H1 (cell line): ENCODE measurements around the gene ASB8. TPM values are rescaled to one million over a fixed set of nuclear protein-coding genes. Genes with fewer than 3 reads are reported as not detected.

ENCODE experiments used
- CTCF ChIA-PET: fragments of 300-600 bp; sonication (Branson Sonifier 250); formaldehyde crosslinking; loops from one replicate; lab custom pipeline; 2021; ENCODE audit not compliant: partially characterized antibody; lab: Charles Lee
- POLR2A ChIA-PET: fragments of 300-600 bp; sonication (Branson Sonifier 250); formaldehyde crosslinking; loops from one replicate; lab custom pipeline; 2021; ENCODE audit warnings: inconsistent platforms; ENCODE audit not compliant: partially characterized antibody; lab: Charles Lee
- DNase-seq, 2 experiments: peaks; one replicate each; pipeline versions ENCODE4 v3.0.0 to v3.0.0-alpha.2; 2010 to 2022; ENCODE audit warnings: low spot score in 2 of 2, low read depth in 1 of 2, mixed read lengths in 1 of 2
- FAIRE-seq: peaks from 2 replicates; lab custom pipeline; 2011; peaks lifted over from hg19 to GRCh38; lab: Jason Lieb, UNC
- H2AFZ ChIP-seq: 2 replicates; pipeline ENCODE4 v1.8.1; 2012; ENCODE audit warnings: low read length, inconsistent platforms
- H2AK5ac ChIP-seq: 2 replicates; pipeline ENCODE4 v1.6.1; 2013; ENCODE audit warnings: low read depth, low read length
- H2BK120ac ChIP-seq: replicated peaks from 2 replicates; pipeline ENCODE3; 2013; ENCODE audit warnings: low read depth, low read length, inconsistent platforms
- H2BK12ac ChIP-seq: 2 replicates; pipeline ENCODE4 v1.6.1; 2013; ENCODE audit warnings: low read depth, low read length
- H2BK15ac ChIP-seq: 2 replicates; pipeline ENCODE4 v1.6.1; 2013; ENCODE audit warnings: low read length
- H2BK20ac ChIP-seq: 2 replicates; pipeline ENCODE4 v1.6.1; 2013; ENCODE audit warnings: low read length
- H2BK5ac ChIP-seq: 2 replicates; pipeline ENCODE4 v1.6.1; 2013; ENCODE audit warnings: low read depth, low read length
- H3K14ac ChIP-seq: 2 replicates; pipeline ENCODE4 v1.6.1; 2013; ENCODE audit warnings: inconsistent platforms; ENCODE audit not compliant: insufficient read length
- H3K18ac ChIP-seq: 2 replicates; pipeline ENCODE4 v1.6.1; 2013; ENCODE audit warnings: low read length; ENCODE audit errors: extremely low read depth
- H3K23ac ChIP-seq: 2 replicates; pipeline ENCODE4 v1.6.1; 2013; ENCODE audit warnings: inconsistent platforms; ENCODE audit not compliant: insufficient read length
- H3K23me2 ChIP-seq: 2 replicates; pipeline ENCODE4 v1.6.1; 2013; ENCODE audit warnings: low read depth, low read length
- H3K27ac ChIP-seq: 2 replicates; pipeline ENCODE4 v1.6.1; 2011; ENCODE audit warnings: low read depth, low read length, inconsistent platforms
- H3K27me3 ChIP-seq, 4 experiments: replicated peaks in 1 of 4; 1 replicate in 1 of 4; 2 replicates in 3 of 4; pipeline versions ENCODE4 v1.6.1 to v1.8.1; 2011 to 2013; ENCODE audit warnings: low read length in 3 of 4, mild to moderate bottlenecking in 3 of 4, inconsistent platforms in 2 of 4, mixed read lengths in 2 of 4, moderate library complexity in 1 of 4; ENCODE audit not compliant: control insufficient read depth in 3 of 4, insufficient read depth in 3 of 4; ENCODE audit errors: extremely low read depth in 1 of 4
- H3K36me3 ChIP-seq, 4 experiments: 2 replicates each; pipeline versions ENCODE4 v1.6.1 to v1.8.1; 2011 to 2013; ENCODE audit warnings: mild to moderate bottlenecking in 4 of 4, low read length in 3 of 4, moderate library complexity in 2 of 4, control low read depth in 1 of 4, inconsistent platforms in 1 of 4; ENCODE audit not compliant: insufficient read depth in 4 of 4, control insufficient read depth in 2 of 4
- H3K4ac ChIP-seq: replicated peaks from 2 replicates; pipeline ENCODE3; 2013; ENCODE audit warnings: low read length, low read depth, mixed read lengths, inconsistent platforms; ENCODE audit not compliant: insufficient read length
- H3K4me1 ChIP-seq, 4 experiments: replicated peaks in 1 of 4; 1 replicate in 1 of 4; 2 replicates in 3 of 4; pipeline versions ENCODE4 v1.6.1 to v1.8.1; 2011 to 2013; ENCODE audit warnings: low read length in 3 of 4, inconsistent platforms in 2 of 4, mixed read lengths in 1 of 4; ENCODE audit not compliant: insufficient read depth in 4 of 4, control insufficient read depth in 3 of 4
- H3K4me2 ChIP-seq, 2 experiments: 2 replicates each; pipeline versions ENCODE4 v1.6.1 to v1.8.1; 2011 to 2013; ENCODE audit warnings: low read depth in 2 of 2, low read length in 2 of 2, control low read depth in 1 of 2, inconsistent platforms in 1 of 2, mild to moderate bottlenecking in 1 of 2; ENCODE audit not compliant: insufficient read depth in 1 of 2
- H3K4me3 ChIP-seq, 4 experiments: fragments of 200-600, 300-600 bp in 1 of 4; sonication (generic), shearing (Covaris generic), sonication (Bioruptor Twin) in 1 of 4; 2 replicates each; pipeline versions ENCODE4 v1.5.1 to v1.8.1; 2011 to 2016; ENCODE audit warnings: low read length in 4 of 4, low read depth in 3 of 4, control low read depth in 2 of 4, inconsistent platforms in 2 of 4, mild to moderate bottlenecking in 2 of 4, mixed read lengths in 1 of 4, moderate library complexity in 1 of 4; ENCODE audit not compliant: insufficient read depth in 2 of 4; ENCODE audit errors: extremely low read depth in 1 of 4
- H3K56ac ChIP-seq: replicated peaks from 2 replicates; pipeline ENCODE3; 2013; ENCODE audit warnings: low read depth, mild to moderate bottlenecking, mixed read lengths, low read length, inconsistent platforms; ENCODE audit not compliant: insufficient read length
- H3K79me1 ChIP-seq: 2 replicates; pipeline ENCODE4 v1.6.1; 2013; ENCODE audit warnings: low read depth, low read length, control low read depth
- H3K79me2 ChIP-seq, 2 experiments: 2 replicates each; pipeline versions ENCODE4 v1.6.1 to v1.8.1; 2012 to 2013; ENCODE audit warnings: low read length in 2 of 2, mild to moderate bottlenecking in 2 of 2, inconsistent platforms in 1 of 2; ENCODE audit not compliant: insufficient read depth in 2 of 2, control insufficient read depth in 1 of 2
- H3K9ac ChIP-seq, 4 experiments: replicated peaks in 1 of 4; 1 replicate in 1 of 4; 2 replicates in 3 of 4; pipeline versions ENCODE4 v1.6.1 to v1.8.1; 2011 to 2013; ENCODE audit warnings: low read depth in 3 of 4, low read length in 3 of 4, control low read depth in 2 of 4, mild to moderate bottlenecking in 2 of 4, moderate library complexity in 2 of 4, inconsistent platforms in 1 of 4; ENCODE audit errors: extremely low read depth in 1 of 4
- H3K9me3 ChIP-seq, 2 experiments: 2 replicates each; pipeline versions ENCODE4 v1.6.1 to v1.8.1; 2012 to 2013; ENCODE audit warnings: mild to moderate bottlenecking in 2 of 2, moderate library complexity in 2 of 2, control low read depth in 1 of 2, inconsistent platforms in 1 of 2, low read depth in 1 of 2, low read length in 1 of 2, mixed read lengths in 1 of 2; ENCODE audit not compliant: insufficient read depth in 2 of 2
- H4K20me1 ChIP-seq, 2 experiments: replicated peaks in 1 of 2; 2 replicates each; pipeline versions ENCODE3 to v1.8.1; 2011 to 2013; ENCODE audit warnings: inconsistent platforms in 2 of 2, low read length in 2 of 2, mild to moderate bottlenecking in 1 of 2; ENCODE audit not compliant: insufficient read depth in 2 of 2, control insufficient read depth in 1 of 2
- H4K5ac ChIP-seq: 2 replicates; pipeline ENCODE4 v1.6.1; 2013; ENCODE audit warnings: low read length, low read depth, mixed read lengths, inconsistent platforms; ENCODE audit not compliant: insufficient read length
- H4K8ac ChIP-seq: 2 replicates; pipeline ENCODE4 v1.8.0; 2013; ENCODE audit warnings: mild to moderate bottlenecking, moderate library complexity, low read length, inconsistent platforms; ENCODE audit not compliant: insufficient read depth; ENCODE audit errors: extremely low read depth
- H4K91ac ChIP-seq: replicated peaks from 2 replicates; pipeline ENCODE3; 2013; ENCODE audit warnings: low read length, mixed read lengths, inconsistent platforms; ENCODE audit not compliant: insufficient read length
- RAD21 ChIP-seq, 2 experiments: IDR thresholded peaks in 1 of 2; conservative IDR thresholded peaks in 1 of 2; 2 replicates each; pipeline ENCODE4 v1.6.1; 2011; ENCODE audit warnings: low read depth in 2 of 2, low read length in 2 of 2, improper control_type of control experiment in 1 of 2, inconsistent platforms in 1 of 2, mild to moderate bottlenecking in 1 of 2, moderate library complexity in 1 of 2
- SP2 ChIP-seq: IDR thresholded peaks from 2 replicates; pipeline ENCODE4 v1.6.1; 2012; ENCODE audit warnings: mild to moderate bottlenecking, low read length, inconsistent platforms
- SP4 ChIP-seq: IDR thresholded peaks from 2 replicates; pipeline ENCODE4 v1.6.1; 2012; ENCODE audit warnings: low read length, inconsistent platforms
- SRF ChIP-seq: IDR thresholded peaks from 2 replicates; pipeline ENCODE4 v1.6.1; 2011; ENCODE audit warnings: mild to moderate bottlenecking, low read depth, low read length, moderate library complexity
- polyA plus RNA-seq, 7 experiments: library from polyadenylated mRNA; depleted of rRNA in 3 of 7; stranded (reverse) in 5 of 7; unstranded in 2 of 7; fragments of >200 nt in 5 of 7; fragments of 200-250 nt in 2 of 7; gene quantifications; 1 replicate in 5 of 7; 2 replicates in 1 of 7; 4 replicates in 1 of 7; pipeline versions ENCODE4 v1.2.1 to v1.2.3, GENCODE V29; 2011 to 2013; ENCODE audit warnings: missing spikeins in 2 of 7, mixed read lengths in 2 of 7
- total RNA-seq: library from RNA; stranded (reverse); fragmentation: NEBNext Ultra II Directional; extraction: Animal tissue kit (Norgen Biotek cat#: 25700); gene quantifications from 2 replicates; pipeline ENCODE4 v1.2.1, GENCODE V29; 2021
- TF ChIP-seq, protein P1 (sequence below): IDR thresholded peaks from 2 replicates; pipeline ENCODE4 v1.6.1; 2012; ENCODE audit warnings: low read length, inconsistent platforms

The ASB8 gene
- total and polyA plus RNA-seq, 2 of the 8 experiments (the other 6 are each of a cell fraction or from before 2014, with no cell fraction given), result 3.8 to 8.3 TPM

DNA sequence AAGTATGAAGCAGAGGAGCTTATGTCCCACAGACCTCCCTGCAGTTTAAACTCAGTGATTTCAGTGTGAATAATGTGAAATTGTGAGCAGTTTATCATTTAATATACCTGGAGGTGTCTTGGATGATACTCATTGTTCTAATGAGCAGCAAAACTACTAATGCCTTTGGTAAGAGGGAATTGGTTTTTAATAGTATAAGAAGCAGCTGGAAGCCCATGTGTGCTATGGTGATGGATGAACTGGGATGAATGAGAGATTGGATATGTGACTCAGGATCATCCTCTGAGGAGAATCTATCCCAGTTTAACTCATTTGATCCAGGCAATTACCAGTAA lies 19.1 kb upstream of the ASB8 start:
- H2BK15ac ChIP-seq, result no peak overlapping the region
- H3K36me3 ChIP-seq, result no peaks in the 10 kb centered on the region
- H3K9me3 ChIP-seq, result no peaks in the 10 kb centered on the region
- H2BK120ac ChIP-seq, result no peak overlapping the region
- peak overlapping the region; percentile 59 for H4K5ac ChIP-seq
- H4K20me1 ChIP-seq, result no peaks in the 10 kb centered on the region
- H3K4me2 ChIP-seq, result peak overlapping the region; percentile 61 to 82
- H3K14ac ChIP-seq, result no peak overlapping the region
- no peak overlapping the region for H3K23ac ChIP-seq
- DNase-seq (no peak), FAIRE-seq (no peak)
- TF ChIP-seq RAD21 (IDR thresholded peaks at IDR 0.05 in 1 of 2, conservative IDR thresholded peaks at IDR 0.05 in 1 of 2; ENCODE audit: low read depth in 2 of 2, low read length in 2 of 2) (no peak), SRF (no peak), SP4 (no peak), SP2 (no peak)
- TF ChIP-seq, protein P1, sequence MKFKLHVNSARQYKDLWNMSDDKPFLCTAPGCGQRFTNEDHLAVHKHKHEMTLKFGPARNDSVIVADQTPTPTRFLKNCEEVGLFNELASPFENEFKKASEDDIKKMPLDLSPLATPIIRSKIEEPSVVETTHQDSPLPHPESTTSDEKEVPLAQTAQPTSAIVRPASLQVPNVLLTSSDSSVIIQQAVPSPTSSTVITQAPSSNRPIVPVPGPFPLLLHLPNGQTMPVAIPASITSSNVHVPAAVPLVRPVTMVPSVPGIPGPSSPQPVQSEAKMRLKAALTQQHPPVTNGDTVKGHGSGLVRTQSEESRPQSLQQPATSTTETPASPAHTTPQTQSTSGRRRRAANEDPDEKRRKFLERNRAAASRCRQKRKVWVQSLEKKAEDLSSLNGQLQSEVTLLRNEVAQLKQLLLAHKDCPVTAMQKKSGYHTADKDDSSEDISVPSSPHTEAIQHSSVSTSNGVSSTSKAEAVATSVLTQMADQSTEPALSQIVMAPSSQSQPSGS, result no peak
- no peak overlapping the region for H3K56ac ChIP-seq
- no peak overlapping the region for H3K18ac ChIP-seq
- H3K4me1 ChIP-seq, result peaks cover 0 to 8% (median 1%) of the 10 kb centered on the region in 4 experiments; a peak in 3 of 7 replicates
- CTCF ChIA-PET, result interaction anchor here (1.0 to 5.7 kb wide), 7 partner anchors 10 to 441 kb away, joined by 3 to 40 read pairs (median 6); no protein-coding TSS in a partner anchor
- no peak overlapping the region for H2AK5ac ChIP-seq
- POLR2A ChIA-PET, result interaction anchor here (1.2 to 2.5 kb wide), 6 partner anchors 10 to 92 kb away, joined by 3 to 7 read pairs (median 4); partner anchors contain the start of genes ASB8 and PFKM
- 0 out of 2 replicates have a peak, but pooled peaks cover 2% of the 10 kb centered on the region for H3K23me2 ChIP-seq
- no peak overlapping the region for H4K91ac ChIP-seq
- H3K27ac ChIP-seq, result no peak overlapping the region
- H2BK12ac ChIP-seq, result peak overlapping the region; percentile 21; the same call in 1 of the 2 replicates
- no peaks in the 10 kb centered on the region; a peak in 1 of 7 replicates for H3K27me3 ChIP-seq
- H3K4ac ChIP-seq, result no peak overlapping the region
- H3K9ac ChIP-seq, result no peak overlapping the region
- no peaks in the 10 kb centered on the region for H3K79me1 ChIP-seq
- peak overlapping the region in 1 of 4 experiments; percentile 39; a peak in 2 of 8 replicates for H3K4me3 ChIP-seq
- no peak overlapping the region for H2BK5ac ChIP-seq
- H2AFZ ChIP-seq, result peak overlapping the region; percentile 95; the same call in 1 of the 2 replicates
- H3K79me2 ChIP-seq, result no peaks in the 10 kb centered on the region
- H2BK20ac ChIP-seq, result no peak overlapping the region
- H4K8ac ChIP-seq, result no peak overlapping the region
